Fibroblast of pulmonary artery (primary cell): Measurements from ENCODE around the gene RASGRP3.

ENCODE experiments used
- DNase-seq: peaks from one replicate; pipeline ENCODE4 v3.0.0-alpha.2; 2010; ENCODE audit warnings: low read depth
- H3K4me3 ChIP-seq: replicated peaks from 2 replicates; pipeline ENCODE4 v1.5.1; 2011; ENCODE audit warnings: low read depth, mild to moderate bottlenecking, control low read depth, low read length, moderate library complexity
- TF ChIP-seq, protein P1 (sequence below): IDR thresholded peaks from 2 replicates; pipeline ENCODE4 v1.5.1; 2011; ENCODE audit warnings: mild to moderate bottlenecking, control low read depth, low read length, inconsistent platforms; ENCODE audit errors: missing control alignments

The RASGRP3 gene

DNA sequence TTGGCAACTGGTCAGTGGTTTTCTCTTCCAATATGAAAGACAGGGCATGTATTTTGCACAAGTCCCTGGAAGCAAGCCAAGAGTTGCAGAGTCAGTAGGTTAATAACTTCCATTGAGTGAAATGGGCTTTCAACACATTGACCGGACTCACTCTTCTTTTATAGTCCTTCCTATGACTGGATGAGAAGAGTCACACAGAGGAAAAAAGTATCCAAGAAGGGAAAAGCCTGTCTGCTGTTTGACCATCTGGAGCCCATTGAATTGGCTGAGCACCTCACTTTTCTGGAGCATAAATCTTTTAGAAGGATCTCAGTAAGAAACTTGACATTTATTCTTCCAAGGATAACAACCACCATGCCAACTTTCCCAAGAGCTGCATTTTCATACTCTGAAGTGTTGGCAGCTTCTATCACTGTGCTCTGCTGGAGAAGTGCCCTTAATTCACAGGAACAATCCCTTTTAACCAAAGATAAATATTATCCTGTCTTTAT lies 45.4 kb downstream of the RASGRP3 start:
- peak; percentile 80 for DNase-seq
- TF ChIP-seq, protein P1, sequence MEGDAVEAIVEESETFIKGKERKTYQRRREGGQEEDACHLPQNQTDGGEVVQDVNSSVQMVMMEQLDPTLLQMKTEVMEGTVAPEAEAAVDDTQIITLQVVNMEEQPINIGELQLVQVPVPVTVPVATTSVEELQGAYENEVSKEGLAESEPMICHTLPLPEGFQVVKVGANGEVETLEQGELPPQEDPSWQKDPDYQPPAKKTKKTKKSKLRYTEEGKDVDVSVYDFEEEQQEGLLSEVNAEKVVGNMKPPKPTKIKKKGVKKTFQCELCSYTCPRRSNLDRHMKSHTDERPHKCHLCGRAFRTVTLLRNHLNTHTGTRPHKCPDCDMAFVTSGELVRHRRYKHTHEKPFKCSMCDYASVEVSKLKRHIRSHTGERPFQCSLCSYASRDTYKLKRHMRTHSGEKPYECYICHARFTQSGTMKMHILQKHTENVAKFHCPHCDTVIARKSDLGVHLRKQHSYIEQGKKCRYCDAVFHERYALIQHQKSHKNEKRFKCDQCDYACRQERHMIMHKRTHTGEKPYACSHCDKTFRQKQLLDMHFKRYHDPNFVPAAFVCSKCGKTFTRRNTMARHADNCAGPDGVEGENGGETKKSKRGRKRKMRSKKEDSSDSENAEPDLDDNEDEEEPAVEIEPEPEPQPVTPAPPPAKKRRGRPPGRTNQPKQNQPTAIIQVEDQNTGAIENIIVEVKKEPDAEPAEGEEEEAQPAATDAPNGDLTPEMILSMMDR, result no peak
- no peak overlapping the region for H3K4me3 ChIP-seq

DNA sequence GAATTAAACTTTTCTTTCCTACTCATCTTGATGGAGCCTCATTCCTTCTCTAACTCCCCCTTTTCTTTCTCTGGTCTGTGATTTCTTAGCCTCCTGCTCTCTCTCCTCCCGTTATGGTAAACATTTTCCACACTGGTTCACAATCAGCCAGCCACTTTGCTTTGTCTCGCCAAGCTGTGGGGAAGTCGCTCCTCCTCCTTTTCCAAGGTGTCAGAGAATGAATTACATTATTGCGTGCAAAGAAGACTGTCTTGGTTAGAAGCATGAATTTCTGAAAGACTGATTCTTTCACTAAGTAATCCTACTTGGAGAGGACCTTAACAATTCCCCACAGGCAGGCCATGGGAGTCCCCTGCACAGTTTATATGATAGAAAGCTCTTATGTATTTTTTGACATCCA lies 46.1 kb downstream of the RASGRP3 start:
- no peak overlapping the region for H3K4me3 ChIP-seq
- TF ChIP-seq, protein P1, result no peak
- DNase-seq, result no peak

DNA sequence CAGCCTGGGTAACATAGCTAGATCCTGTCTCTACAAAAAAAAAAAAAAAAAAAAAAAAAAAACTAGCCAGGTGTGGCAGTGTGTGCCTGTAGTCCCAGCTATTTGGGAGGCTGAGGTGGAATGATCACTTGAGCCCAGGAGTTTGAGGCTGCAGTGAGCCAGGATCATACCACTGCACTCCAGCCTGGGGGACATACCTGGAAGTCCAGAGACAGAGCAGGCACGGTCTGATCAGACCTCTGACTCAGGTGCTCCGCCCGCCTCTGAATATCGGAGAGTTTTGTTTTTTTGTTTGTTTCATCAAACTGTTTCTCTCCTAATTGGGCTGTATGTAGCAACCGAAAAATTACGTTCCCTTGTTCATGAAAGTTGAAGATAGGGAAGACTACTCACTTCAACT lies 49.2 kb downstream of the RASGRP3 start:
- TF ChIP-seq, protein P1, result no peak

DNA sequence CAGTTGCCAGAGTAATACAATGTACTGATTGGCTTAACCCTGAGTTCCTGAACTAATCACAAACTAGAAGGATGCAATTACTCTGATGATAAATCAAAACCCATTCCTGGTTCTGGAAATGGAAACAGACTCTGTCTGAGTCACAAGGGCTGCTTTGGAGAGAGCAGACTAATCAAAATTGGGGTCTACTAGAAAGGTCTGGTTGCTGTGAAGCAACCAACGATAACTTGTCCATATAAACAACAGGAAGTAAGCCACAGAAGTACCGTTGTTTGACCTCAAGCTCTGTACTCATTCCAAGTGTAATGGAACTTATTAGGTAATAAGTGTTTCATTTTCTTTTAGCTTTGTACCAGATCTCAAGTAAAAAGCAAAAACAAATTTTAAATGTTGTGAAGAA lies 49.7 kb downstream of the RASGRP3 start:
- TF ChIP-seq, protein P1, result no peak
- no peak overlapping the region for H3K4me3 ChIP-seq
- peak; percentile 35 for DNase-seq

More for the DNA sequence above, 49.2 kb downstream of the RASGRP3 start:
- no peak for DNase-seq
- H3K4me3 ChIP-seq, result no peak overlapping the region

DNA sequence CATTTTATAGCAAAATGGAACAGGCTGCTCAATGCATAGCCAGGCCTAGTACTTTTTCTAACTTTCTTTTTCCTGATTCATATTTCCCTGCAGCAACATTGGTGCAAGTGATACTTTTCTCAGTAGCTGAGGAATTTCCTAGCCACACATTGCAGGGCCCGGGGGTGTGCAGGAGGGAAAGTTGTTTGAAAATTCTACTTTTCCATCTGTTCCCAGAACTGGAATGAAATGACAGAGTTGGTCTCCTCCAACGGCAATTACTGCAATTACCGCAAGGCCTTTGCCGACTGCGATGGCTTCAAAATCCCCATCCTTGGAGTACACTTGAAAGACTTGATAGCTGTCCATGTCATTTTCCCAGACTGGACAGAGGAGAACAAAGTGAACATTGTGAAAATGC lies 50.5 kb downstream of the RASGRP3 start:
- TF ChIP-seq, protein P1, result no peak
- H3K4me3 ChIP-seq, result no peak overlapping the region
- DNase-seq, result no peak

DNA sequence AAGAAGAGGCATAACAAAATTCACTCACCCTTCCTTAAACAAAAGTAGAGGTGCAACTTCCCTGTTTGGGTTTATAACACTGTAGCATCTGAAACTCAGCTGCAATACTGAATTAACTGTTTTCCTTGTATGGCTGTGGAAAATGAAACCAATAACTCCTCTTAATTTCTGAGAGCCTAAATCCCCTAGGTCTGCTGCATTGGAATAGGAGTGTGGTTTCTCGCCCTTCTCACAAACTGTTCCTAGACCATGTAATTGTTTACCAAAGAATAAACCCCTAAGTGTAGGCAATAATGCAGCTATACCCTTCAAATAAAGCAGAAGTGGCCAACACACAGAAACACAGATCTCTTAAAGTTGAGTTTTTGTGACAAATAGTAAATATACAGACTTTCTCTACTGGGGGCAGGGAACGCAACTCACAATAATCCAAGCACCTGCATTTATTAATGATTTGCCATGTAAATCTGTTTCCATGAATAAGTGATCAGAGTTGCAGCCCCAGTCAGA lies 52.0 kb downstream of the RASGRP3 start:
- H3K4me3 ChIP-seq, result no peak overlapping the region
- DNase-seq, result no peak
- TF ChIP-seq, protein P1, result no peak

DNA sequence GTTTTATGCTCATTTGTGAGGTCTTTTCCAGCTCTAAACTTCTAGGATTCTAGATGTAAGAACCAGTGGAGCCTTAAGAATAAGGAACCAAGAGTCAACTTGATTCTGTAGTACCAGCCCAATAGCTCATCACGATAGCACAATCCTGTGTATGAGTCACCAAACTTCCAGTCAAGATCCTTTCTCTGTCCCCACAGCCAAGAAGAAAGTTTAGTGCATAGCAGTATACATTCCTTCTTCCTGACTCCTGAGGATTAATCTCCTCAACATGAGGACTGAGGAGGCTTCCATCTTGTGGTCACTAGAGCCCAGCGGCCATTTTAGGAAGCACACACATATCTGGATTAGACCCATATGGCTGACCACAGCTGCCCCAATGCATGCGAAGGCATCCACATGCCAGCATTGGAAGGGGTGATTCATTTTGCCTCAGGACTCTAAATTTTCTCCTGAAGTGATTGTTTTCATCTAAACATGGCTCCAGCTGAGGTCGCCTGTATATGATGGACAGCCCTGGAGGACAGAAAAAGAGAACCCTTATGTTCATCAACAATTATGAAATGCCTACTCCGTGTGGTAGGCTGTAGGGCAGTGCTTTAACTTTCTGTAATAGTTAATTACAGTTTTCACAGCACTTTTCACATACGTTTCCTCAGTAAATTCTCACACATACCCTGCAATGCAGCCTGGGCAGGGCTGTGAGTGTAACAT lies 53.5 kb downstream of the RASGRP3 start:
- DNase-seq, result peak; percentile 85
- no peak overlapping the region for H3K4me3 ChIP-seq
- TF ChIP-seq, protein P1, result peak; percentile 7
